Activated CD4-positive, alpha-beta T cell treated with anti-CD3 and anti-CD28 coated beads, Interleukin-2, Interleukin-4, amounts not matched to agents 100 ng/mL and 50 ng/mL, durations not matched to agents 16 hours and 8 hours (primary cell): ENCODE results near the gene RPRD2.

Experiments
- DNase-seq: peaks from one replicate; pipeline ENCODE4 v3.0.0-alpha.2; 2020; ENCODE audit warnings: low spot score

Gene RPRD2

DNA sequence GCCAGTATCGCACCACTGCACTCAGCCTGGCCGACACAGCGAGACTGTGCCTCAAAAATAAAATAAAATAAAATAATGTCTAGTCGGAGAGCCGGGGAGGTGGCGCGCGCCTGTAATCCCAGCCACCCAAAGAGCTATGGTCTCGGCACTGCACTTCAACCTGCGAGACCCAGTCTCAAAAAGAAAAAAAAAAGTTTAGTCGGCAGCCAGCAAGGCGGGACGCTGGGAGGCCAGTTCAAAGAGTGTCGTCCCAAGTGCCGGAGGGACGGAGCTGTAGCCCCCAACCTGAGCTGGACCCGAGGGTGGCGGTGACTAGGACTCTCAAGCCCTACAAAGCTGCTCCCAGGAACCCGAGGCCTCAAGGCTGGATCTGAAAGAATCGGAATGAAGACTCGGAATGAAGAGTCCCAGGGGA, 151.0 kb downstream of the RPRD2 start:
- no peak for DNase-seq

DNA sequence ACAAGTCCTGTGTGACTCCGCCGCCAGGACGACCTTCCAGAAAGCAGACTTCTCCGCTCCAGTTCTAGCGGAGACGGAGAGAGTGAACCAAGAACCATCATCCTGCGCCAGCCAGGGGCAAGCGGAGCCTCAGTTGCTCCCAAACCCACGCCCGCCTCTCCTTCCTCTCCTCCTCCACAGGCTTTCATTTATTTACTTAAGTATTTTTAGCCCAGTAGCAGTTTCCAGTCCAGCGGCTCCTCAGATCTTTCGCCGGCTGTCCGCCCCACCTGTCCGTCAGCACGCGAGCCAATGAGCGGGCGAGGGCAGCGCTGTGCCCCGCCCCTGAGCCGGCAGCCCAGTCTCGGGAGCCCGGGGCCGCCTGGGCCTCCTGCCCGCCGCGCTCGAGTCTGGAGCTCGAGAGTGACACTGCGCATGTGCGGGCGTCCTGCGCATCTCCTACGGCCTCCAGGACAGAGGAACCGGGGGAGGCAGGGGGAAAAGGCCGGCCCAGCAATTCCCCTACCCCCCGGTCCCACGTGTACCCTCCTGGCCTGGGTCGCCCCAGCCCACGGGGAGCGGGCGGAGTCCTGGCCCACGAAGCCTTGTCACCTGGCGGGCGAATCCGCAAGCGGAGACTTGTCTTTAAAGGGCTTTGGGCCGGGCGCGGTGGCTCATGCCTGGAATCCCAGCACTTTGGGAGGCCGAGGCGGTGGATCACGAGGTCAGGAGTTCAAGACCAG, 151.5 kb downstream of the RPRD2 start, which contains the start of gene FALEC:
FALEC (plus strand) TSS at position 425 of the 722 bp plus-strand sequence.
- DNase-seq: peak; percentile 95

DNA sequence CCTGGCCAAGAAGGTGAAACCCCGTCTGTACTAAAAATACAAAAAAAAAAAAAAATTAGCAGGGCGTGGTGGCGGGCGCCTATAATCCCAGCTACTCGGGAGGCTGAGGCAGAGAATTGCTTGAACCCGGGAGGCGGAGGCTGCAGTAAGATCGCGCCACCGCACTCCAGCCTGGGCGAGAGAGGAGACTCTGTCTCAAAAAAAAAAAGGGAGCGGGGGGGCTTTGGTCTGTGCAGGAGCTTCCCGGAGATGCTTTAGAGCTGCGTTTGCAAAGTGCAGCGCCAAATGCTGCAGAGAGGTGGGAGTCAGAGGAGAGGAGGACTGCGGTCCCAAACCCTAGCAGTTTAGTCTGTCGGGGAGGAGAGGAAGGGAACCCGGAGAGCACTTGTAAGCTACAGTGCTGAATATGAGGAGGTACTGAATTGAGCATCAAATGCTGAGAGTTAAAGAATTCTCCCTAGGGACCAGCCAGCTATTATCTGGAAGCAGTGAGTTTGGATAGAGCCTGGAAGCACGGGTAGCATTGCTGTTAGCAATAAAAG, 152.2 kb downstream of the RPRD2 start:
- DNase-seq: peak; percentile 6

DNA sequence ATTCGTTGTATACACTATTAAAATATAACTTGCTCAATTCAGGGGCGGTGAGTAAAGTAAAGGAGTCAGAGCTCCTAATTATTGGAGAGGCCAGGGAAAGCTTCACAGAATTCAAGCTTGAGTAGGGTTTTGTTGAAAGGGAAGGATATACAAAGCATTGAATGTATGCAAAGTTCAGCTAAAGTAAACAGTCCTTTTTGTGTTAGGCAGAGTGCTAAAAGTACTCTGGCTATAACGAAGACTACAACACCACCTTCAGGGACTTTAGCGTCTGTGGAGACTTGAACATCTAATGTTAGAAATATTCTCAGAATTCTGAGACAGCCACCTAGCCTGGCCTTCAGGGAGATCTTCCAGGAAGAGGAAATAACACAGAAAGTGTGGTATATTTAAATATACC, 152.7 kb downstream of the RPRD2 start:
- peak; percentile 8 for DNase-seq

DNA sequence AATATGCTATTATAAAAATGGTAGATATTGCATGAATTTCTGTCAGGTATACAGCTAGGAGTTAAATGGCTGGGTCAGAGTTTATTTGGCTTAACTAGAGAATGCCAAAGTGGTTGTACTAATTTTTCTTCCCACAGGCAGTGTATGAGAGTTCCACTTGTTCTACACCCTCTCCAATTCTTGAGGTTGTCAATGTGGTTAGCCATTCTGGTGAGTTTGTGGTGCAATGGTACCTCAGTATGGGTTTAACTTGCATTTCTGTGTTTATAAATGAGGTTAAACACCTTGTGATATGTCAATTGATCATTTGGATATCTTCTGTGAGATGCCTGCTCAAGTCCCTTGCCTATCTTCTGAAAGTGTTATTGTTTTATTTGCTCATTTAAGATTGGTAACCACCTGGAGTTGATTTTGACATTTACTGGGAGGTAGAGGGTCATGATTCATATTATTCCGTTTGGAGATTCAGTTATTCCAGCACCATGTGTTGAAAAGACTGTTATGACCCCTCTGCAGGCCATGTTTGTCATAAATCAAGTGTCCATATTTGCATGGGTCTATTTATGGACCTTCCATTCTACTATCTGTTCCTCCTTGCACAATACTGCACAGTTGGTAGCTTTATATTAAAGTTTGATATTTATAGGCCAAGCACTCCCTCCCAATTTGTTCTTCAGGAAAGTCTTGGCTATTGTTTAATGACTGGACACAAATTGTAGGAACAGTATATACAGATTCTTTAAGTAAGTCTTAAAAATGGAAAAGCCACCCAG, 157.4 kb downstream of the RPRD2 start:
- no peak for DNase-seq

DNA sequence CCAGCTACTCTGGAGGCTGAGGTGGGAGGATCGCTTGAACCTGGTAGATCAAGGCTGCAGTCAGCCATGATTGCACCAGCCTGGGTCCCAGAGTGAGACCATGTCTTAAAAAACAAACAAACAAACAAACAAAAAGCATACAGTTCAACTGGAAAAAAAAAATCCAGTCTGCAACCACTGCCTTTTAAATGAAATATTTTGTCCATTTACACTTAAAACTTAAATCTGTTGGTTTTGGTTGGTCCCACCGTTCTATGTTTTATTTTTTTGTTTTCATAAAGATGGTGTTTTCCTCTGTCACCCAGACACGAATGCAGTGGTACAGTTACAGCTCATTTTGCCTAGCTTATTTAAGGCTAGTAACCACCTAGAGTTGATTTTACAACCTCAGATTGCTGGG, 161.4 kb downstream of the RPRD2 start:
- no peak for DNase-seq
